NT2/D1 (cell line): ENCODE measurements around the gene INPP1.

Experiments used
- DNase-seq: peaks from one replicate; pipeline ENCODE4 v3.0.0-alpha.2; 2011; ENCODE audit warnings: low read depth, low spot score
- H3K27me3 ChIP-seq: 2 replicates; pipeline ENCODE4 v1.6.0; 2011; ENCODE audit warnings: mild to moderate bottlenecking; ENCODE audit not compliant: insufficient read length, insufficient read depth
- H3K36me3 ChIP-seq: 2 replicates; pipeline ENCODE4 v1.6.1; 2011; ENCODE audit warnings: mild to moderate bottlenecking, low read length, mixed read lengths; ENCODE audit not compliant: insufficient read depth, insufficient read length
- H3K4me1 ChIP-seq: 2 replicates; pipeline ENCODE4 v1.5.1; 2011; ENCODE audit not compliant: insufficient read depth, insufficient read length
- H3K4me3 ChIP-seq: 2 replicates; pipeline ENCODE4 v1.5.1; 2011; ENCODE audit warnings: low read depth; ENCODE audit not compliant: insufficient read length
- H3K9ac ChIP-seq: 2 replicates; pipeline ENCODE4 v1.6.0; 2011; ENCODE audit warnings: low read depth; ENCODE audit not compliant: insufficient read length
- H3K9me3 ChIP-seq: 2 replicates; pipeline ENCODE4 v1.5.1; 2011; ENCODE audit warnings: mild to moderate bottlenecking, low read length; ENCODE audit not compliant: insufficient read depth
- SUZ12 ChIP-seq: IDR thresholded peaks from 2 replicates; pipeline ENCODE4 v1.6.1; 2011; ENCODE audit not compliant: insufficient read length, insufficient read depth; ENCODE audit errors: extremely low read depth
- YY1 ChIP-seq: IDR thresholded peaks from 2 replicates; pipeline ENCODE4 v1.6.1; 2011; ENCODE audit not compliant: insufficient read length, insufficient read depth
- ZNF274 ChIP-seq: IDR thresholded peaks from 2 replicates; pipeline ENCODE4 v1.6.1; 2011; ENCODE audit warnings: mild to moderate bottlenecking, low read depth, low read length

The INPP1 gene

GRCh38 chr2:190405070-190405469 lies 61.7 kb downstream of the INPP1 start:
- no peak for DNase-seq
- no peaks in the 10 kb centered on the region for H3K36me3 ChIP-seq
- H3K9me3 ChIP-seq = peaks cover 6% of the 10 kb centered on the region; the same call in 1 of the 2 replicates
- no peak overlapping the region for H3K4me3 ChIP-seq
- TF ChIP-seq YY1 (no peak), SUZ12 (no peak), ZNF274 (no peak)
- peaks cover 3% of the 10 kb centered on the region for H3K4me1 ChIP-seq
- H3K9ac ChIP-seq = no peak overlapping the region
- H3K27me3 ChIP-seq = peaks cover 58% of the 10 kb centered on the region

DNA sequence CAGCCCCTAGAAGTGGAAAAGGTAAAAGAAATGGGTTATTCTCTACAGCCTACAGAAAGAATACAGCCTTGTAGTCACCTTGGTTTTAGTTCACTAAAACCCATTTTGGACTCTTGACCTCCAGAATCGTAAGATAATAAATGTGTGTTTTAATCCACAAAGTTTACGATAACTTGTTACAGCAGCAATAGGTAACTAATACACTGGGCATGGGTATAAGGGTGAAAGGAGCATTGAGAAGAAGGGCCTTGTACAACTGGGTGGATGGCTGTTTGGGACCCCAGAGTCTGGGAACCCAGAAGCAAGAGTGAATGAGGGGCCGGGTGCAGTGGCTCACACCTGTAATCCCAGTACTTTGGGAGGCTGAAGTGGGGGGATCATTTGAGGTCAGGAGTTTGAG lies 62.6 kb downstream of the INPP1 start:
- Histone ChIP-seq H3K9ac (no peak overlapping the region), H3K9me3 (peaks cover 6% of the 10 kb centered on the region; the same call in 1 of the 2 replicates), H3K27me3 (peaks cover 66% of the 10 kb centered on the region), H3K4me1 (peaks cover 3% of the 10 kb centered on the region), H3K4me3 (no peak overlapping the region), H3K36me3 (no peaks in the 10 kb centered on the region)
- TF ChIP-seq ZNF274 = no peak
- no peak for TF ChIP-seq SUZ12
- no peak for TF ChIP-seq YY1
- no peak for DNase-seq

DNA sequence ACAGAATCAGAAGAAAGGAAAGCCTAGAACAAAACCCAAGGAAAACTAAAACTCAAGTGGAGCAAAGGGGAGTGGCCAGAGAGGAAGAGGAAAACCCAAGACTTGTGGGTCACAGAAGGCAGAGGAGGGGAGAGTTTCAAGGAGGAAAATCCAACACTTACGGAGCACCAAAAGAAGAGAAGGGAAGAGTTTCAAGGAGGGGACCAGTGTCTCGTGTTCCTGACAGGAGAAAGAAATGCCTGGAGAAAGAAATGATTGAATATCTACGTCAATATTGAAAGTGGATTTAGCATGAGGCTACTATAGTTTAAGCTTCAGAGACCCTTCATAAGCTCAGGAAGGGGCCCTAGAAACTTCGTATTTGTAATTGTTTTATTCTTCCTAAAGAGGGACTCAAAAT lies 63.4 kb downstream of the INPP1 start:
- Histone ChIP-seq H3K4me1 (peaks cover 3% of the 10 kb centered on the region), H3K4me3 (no peak overlapping the region), H3K9me3 (peaks cover 6% of the 10 kb centered on the region; the same call in 1 of the 2 replicates), H3K9ac (no peak overlapping the region), H3K27me3 (peaks cover 68% of the 10 kb centered on the region), H3K36me3 (no peaks in the 10 kb centered on the region)
- no peak for DNase-seq
- TF ChIP-seq SUZ12 = no peak
- TF ChIP-seq ZNF274 = no peak
- TF ChIP-seq YY1 = no peak

DNA sequence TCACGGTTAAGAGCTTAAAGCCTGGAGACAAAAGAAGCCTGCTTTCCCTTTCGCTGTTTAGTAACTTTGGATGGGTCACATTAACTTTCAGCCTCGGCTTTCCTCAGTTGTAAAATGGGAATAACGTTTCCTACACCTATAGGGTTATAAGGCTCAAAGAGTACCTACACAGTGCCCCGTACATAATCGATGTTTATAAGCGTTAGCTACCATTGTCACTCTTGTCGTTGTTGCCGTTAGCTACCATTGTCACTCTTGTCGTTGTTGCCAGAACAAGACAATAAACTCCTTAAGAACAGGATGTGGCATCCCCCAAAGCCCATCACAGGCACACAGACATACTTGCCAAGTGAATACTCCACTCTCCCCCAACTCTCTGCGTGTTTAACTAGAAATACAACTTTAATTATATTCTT lies 63.9 kb downstream of the INPP1 start:
- Histone ChIP-seq H3K9me3 (peaks cover 6% of the 10 kb centered on the region; the same call in 1 of the 2 replicates), H3K4me3 (peak overlapping the region; percentile 58), H3K9ac (no peak overlapping the region), H3K4me1 (peaks cover 3% of the 10 kb centered on the region), H3K27me3 (peaks cover 68% of the 10 kb centered on the region), H3K36me3 (no peaks in the 10 kb centered on the region)
- DNase-seq = peak; percentile 43
- no peak for TF ChIP-seq YY1
- no peak for TF ChIP-seq ZNF274
- TF ChIP-seq SUZ12 = no peak

GRCh38 chr2:190407662-190408537 lies 64.5 kb downstream of the INPP1 start, which contains the start of gene MFSD6:
Gene MFSD6 (plus strand): TSS chr2:190408355. CDS start chr2:190436030, 27,675 bp downstream.
- peaks cover 3% of the 10 kb centered on the region for H3K4me1 ChIP-seq
- H3K4me3 ChIP-seq = peak within 1 kb of the TSS; percentile 58
- TF ChIP-seq SUZ12 = no peak
- TF ChIP-seq YY1 = no peak
- TF ChIP-seq ZNF274 = no peak
- DNase-seq = no peak
- H3K9ac ChIP-seq = peak within 1 kb of the TSS; percentile 47
- H3K36me3 ChIP-seq = no peaks in the 10 kb centered on the region
- H3K9me3 ChIP-seq = peaks cover 6% of the 10 kb centered on the region; the same call in 1 of the 2 replicates
- peaks cover 68% of the 10 kb centered on the region for H3K27me3 ChIP-seq

DNA sequence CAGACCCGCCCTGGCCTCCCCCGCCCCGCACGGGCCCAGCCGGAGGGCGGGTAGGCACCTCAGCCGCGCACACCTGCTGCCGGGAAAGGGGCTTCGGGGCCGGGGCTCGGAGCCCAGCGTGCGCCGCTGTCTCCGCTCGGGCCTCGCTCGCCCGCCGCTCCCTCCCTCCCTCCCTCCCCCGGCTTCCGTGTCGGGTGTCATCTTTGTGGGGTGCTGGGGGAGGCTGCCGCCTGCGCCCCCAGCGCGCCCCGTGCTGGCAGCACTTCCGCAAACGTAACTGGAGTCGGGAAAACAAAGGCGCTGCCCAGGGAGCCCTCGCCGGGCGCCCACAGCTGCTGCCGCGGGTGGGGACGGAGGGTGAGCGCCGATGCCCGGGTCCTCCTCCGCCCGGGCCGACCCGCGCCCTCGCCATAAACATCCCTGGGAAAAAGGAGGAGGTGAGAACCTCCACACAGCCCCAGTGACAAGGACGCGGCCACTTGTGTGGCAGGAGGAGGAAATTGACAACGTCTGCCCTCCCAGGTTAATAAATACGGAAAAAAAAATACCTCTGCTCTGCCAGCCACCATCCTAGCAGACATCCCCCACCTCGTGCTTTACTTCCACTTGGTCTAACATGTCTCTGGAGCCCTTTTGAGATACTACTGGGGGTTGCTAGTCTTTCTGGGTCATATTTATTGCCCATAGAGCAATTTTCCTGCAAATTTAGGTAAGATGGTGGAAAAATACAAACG lies 65.3 kb downstream of the INPP1 start:
- no peak for DNase-seq
- H3K4me1 ChIP-seq = peaks cover 5% of the 10 kb centered on the region
- H3K36me3 ChIP-seq = no peaks in the 10 kb centered on the region
- H3K27me3 ChIP-seq = peaks cover 68% of the 10 kb centered on the region
- TF ChIP-seq ZNF274 (no peak), SUZ12 (no peak), YY1 (no peak)
- H3K9me3 ChIP-seq = peaks cover 6% of the 10 kb centered on the region; the same call in 1 of the 2 replicates
- H3K9ac ChIP-seq = peak overlapping the region; percentile 37
- H3K4me3 ChIP-seq = peak overlapping the region; percentile 58

DNA sequence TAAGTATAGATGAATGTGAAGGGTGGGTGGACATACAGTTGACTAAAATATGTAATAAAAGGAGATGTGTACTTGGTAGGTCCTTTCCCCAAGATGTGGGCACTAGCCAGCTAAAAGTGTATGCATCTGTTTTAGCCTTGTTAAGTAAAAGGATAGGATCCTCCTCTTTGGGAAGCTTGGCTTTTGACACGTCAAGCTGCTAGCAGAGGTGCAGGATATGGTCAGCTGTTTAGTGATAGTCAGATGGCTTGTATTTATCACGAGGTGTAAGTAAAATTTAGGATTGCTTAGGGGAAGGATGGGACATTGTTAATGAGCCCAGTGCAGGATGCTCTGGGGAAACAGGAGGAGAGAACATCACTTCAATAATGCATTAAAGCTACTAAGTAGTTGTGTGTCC lies 66.2 kb downstream of the INPP1 start:
- Histone ChIP-seq H3K4me3 (no peak overlapping the region), H3K9me3 (peaks cover 6% of the 10 kb centered on the region; the same call in 1 of the 2 replicates), H3K36me3 (no peaks in the 10 kb centered on the region), H3K27me3 (peaks cover 62% of the 10 kb centered on the region), H3K9ac (no peak overlapping the region), H3K4me1 (peaks cover 5% of the 10 kb centered on the region)
- TF ChIP-seq YY1 (no peak), ZNF274 (no peak), SUZ12 (no peak)
- no peak for DNase-seq
